GM18508 (cell line): ENCODE data around the gene DHX58.

ENCODE experiments used
- ATAC-seq: cut with Tn5 transposase; IDR thresholded peaks from one replicate; pipeline ENCODE4 v1.9.1; 2021; ENCODE audit warnings: moderate number of reproducible peaks; ENCODE audit not compliant: insufficient read depth, unreplicated experiment

The DHX58 gene

DNA sequence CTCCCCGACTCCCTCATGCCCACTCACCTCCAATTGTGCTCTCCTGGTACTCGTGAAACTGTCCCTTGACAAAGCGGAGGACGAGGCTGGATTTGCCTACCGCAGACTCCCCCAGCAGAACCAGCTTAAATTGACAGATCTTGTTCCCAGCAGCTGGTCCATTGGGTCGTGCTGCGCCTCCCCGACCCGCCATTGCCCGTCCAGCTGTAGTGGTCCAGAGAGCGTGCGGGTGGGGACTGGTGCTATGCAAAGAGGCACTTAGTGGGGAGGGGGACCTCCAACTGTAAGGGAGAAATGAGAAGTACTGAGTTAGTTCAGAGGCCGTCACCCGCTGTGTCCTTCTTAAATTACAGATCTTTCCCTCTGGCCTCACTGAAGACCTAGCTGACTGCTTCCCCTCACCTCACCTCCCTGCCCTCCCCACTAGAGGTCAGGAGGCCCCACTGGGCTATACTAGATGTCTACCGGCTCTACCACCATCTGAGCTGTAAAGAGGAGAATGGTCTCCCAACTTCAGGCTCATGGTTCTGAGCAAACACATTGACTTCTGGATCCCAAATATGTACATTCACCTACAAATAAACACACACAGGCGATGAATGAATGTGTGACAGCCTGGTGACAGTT lies 17.9 kb upstream of the DHX58 start:
- ATAC-seq: no peak

DNA sequence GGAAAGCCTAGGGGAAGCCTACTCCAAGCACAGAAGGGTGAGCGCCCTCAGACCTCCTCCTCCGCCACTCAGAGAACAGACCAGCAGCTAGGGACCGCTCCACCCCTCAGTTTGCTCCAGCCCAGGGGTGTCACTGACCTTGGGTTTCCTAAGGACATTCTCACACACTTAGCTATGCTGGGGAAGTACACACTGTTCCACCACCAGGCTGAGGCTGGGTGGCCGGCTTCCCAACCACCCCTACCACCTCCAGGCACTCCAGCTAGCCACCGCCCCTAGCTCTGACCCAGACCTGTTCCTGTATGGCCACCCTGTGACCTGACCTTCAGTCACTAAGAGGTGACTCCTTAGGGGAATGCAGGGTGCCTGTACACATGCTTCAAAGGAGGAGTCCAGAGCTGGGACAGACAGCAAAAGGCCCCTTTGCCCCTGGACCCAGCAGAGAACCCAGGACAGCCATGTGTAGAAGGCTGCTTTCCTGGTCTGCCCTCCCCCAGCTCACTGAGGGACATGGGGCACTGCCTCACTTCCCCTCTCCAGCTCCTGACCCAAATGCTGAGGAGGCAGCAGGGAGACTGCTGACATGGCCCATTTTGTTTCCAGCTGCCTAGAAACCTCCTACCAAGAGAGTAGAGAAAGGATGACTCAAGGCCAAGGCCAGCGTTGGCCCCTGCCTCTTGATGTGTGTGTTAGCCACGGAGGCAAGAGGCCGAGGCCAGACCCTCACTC lies 16.8 kb upstream of the DHX58 start:
- ATAC-seq: no peak

DNA sequence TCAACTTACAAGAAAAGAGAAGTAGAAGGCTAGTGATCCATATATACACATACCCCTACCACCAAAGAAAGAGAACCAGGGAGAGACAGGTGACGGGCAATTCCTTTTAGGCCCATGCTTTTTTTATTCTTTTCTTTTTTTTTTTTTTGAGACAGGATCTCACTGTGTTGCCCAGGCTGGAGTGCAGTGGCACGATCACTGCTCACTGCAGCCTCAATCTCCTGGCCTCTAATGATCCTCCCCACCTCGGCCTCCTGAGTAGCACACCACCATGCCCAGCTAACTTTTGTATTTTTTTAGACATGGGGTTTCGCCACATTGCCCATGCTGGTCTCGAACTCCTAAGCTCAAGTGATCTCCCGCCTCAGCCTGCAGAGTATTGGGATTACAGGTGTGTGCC lies 14.9 kb upstream of the DHX58 start:
- no peak for ATAC-seq

DNA sequence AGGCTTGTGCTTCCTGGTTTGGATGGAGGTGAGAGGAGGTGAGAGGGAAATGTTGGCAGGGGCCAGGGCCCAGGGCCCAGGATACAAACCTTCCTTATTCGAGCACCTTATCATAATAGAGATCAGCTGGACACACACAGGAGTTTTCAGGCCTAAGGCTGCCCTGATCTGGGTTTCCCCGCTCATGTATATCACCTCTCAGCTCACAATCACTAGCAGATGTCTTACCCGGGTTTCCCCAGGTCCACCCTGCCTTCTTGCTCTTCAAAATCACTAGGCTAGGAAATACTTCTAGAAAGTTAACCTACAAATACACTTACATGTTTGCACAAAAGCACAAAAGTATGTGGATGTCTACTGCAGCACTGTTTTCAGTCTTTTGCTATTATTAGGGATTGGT lies 14.3 kb upstream of the DHX58 start:
- no peak for ATAC-seq

DNA sequence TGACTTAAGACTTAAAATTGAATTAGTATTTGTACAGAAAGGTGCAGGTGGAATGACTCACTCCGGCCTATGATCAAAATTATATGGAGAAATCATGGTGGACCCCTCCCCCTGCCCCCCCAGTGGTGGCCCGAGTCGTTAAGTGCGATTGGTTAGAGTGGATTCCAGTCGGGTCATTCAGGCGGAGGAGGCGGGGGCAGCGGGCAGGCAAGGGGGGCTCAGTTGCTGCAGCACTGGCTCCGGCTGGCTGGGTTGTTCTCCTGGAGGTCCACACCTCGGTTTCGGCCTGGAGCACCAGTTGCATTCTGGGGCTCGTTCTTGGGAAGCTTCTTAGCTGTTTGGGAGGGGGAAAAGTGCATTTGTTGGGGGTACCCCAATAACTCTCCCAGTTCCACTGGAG lies 13.1 kb upstream of the DHX58 start:
- no peak for ATAC-seq

DNA sequence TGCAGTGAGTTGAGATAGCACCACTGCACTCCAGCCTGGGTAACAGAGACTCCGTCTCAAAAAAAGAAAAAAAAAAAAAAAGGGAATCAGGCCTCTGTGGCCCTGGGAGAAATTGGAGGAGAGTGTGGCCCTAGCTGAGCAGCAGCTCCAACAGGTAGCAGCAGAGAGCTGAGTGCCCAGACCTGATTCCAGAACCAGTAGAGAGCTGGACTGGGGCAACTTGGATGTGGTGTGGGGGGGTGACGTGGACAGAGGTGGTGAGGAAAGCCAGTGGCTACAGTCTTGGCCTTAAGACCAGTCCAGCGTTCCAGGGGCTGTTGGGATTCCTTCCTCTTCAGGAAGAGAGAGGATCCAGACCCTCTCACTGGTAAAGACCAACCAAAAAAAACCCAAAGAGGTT lies 11.7 kb upstream of the DHX58 start:
- no peak for ATAC-seq

DNA sequence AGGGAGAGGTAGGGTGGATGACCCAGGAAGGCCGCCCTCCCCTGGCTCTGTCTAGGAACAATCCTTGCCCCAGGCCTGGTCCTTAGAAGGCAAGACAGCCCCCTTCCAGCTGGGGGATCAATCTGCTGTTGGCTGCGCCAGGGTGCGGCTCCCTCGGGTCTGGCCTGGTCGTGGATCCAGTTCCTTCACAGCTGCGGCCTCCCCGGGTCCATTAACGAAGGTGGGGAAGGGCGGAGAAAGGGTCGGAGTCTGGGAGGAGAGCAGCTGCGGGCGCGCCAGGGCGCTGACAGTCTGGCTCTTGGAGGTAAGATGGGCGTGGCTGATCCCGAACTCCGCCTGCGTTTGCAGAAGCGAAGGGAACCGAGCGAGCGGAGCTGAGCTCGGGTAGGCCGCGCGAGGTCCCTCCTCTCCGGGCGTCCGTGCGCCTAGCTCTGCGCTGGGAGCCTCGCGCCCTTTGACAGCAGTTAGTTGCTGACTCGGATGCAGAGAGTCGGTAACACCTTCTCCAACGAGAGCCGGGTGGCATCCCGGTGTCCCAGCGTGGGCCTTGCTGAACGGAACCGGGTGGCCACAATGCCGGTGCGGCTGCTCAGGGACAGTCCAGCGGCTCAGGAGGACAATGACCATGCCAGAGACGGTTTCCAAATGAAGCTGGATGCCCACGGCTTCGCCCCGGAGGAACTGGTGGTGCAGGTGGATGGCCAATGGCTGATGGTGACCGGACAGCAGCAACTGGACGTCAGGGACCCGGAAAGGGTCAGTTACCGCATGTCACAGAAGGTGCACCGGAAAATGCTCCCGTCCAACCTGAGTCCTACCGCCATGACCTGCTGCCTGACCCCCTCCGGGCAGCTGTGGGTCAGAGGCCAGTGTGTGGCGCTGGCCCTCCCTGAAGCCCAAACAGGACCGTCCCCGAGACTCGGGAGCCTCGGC lies 10.1 kb upstream of the DHX58 start, which contains the start of gene HSPB9:
HSPB9 (plus strand) TSS at position 434 of the 933 bp plus-strand sequence; CDS start at position 481, 47 bp downstream.
- no peak for ATAC-seq

DNA sequence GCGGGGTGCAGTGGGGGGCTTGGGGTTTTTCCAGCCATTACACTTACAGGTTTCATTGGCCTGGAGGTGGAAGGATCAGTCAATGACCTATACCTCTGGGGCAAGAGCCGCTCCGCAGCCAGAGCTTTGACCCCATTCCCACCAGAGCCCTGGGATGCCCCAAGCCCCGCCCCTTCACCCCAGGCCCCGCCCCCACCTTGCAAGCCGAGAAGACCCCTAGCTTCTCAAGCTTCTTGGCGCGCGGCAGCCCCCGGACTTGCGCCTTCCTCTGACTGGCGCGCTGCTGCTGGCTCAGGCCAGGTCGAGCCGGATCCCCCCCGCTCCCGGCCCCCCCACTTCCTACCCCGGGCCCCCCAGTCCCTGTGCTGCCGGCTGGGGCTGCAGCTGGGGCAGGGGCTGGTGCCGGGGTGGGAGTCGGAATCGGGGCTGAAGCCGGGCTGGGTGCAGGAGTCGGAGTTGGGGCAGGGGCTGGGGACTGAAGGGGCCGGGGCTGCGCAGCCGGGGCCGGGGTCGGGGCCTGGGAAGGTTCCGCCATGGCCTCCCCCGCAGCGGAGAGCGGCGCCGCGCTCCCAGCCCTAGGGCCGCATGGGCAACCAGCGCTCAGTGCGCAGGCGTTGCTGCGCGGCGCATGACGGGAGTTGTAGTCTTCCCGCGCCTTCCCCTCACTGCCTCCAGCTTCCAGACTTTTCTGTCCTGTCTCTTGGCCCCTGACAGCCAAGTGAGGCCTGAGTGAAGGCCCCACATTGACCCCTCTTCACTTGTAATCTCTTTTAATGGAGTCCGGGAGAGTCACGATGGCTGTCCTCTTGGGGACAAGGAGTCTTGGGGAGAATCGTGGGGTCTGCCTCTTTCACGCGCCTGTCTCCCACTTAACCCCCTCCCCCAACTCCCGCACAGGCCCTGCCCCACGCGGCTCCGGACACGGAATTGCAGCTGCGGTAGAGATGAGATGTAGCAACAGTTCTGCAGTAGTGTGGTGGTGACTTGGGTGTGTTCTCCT lies 8.6 kb upstream of the DHX58 start, which contains the start of gene KAT2A:
KAT2A (minus strand) TSS at position 598 of the 1,000 bp plus-strand sequence; CDS start at position 535, 63 bp downstream.
- no peak for ATAC-seq

DNA sequence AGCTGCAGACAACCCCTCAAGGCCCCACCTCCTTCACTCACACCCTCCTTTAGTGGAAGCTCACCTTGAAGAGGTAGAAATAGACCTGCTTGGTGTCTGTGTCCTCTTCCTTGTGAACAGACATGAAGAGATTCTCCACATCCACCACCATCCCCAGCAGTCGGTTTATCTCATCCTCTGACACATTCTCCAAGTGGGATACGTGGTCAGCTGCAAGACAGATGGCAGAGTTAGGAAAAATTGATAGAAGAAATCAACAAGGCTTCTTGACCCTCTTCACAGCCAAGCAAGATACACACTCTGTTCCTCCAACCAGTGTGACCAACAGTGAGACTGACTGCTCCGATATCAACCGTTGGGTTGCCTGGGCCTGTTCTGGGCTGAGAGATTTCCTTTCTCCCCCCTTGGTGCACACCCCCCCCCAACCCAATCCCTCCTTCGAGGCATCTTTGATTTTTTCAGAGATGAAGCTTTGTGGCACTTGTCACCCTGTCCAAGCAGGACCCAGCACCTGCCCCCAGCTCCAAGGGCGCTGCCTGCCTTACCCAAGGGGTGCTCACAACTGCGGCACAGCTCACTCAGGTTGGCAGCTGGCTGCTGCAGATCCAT lies 7.8 kb upstream of the DHX58 start:
- no peak for ATAC-seq

DNA sequence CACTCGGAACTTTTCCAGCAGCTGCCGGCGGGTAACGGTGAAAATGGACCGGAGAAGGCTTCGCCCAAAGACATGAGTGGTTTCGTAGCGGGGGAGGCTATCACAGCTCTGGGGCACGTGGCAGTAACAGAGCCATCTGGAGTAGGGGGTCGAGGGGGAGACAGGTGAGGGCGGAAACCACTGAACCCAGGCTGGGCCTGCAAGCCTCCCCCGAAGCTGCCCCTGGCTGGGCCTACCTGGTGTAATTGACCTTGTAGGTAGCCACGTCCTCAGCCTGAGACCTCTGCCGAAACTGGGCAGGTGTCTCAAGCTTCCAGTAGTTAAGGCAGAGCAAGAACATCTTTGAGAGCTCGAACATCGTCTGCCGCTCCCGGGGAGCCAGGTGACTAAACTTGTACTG lies 6.8 kb upstream of the DHX58 start:
- no peak for ATAC-seq

DNA sequence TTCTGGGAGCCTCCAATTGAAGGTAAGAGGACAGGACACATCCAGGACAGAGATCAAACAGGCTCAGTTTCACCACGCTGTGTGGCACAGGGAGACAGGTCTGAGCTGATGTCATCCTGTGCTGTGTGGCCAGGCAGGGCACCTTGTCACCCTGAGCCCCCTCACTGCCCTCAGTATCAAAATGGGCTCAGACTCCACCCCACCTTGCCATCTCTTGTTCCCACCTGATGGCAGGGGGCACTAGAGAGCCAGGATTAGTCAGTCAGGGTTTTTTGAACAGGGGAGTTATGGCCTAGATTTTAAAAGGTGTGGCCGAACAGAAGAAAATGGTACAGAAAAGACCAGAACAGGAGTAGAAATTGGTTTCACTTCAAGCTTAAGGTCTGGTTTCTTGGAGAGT lies 6.0 kb upstream of the DHX58 start:
- ATAC-seq: no peak

DNA sequence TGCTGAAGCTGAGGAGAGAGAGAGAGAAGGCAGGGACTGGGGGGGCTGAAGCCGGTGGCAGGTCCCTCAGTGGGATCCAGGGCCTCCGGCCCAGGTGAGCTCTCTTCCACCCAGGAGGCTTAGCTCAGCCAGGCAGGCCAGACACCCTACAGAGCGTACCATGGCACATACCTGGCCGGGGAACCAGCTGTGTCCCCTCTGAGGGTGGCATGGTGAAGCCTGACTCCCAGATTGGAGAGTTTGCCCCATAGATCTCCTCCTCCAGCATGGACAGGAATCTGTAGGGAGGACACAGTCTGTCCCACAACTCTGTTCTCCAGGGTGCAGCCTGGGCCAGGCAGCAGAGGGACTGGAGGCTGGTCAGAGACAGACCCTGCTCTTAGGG lies 5.6 kb upstream of the DHX58 start:
- ATAC-seq: no peak

DNA sequence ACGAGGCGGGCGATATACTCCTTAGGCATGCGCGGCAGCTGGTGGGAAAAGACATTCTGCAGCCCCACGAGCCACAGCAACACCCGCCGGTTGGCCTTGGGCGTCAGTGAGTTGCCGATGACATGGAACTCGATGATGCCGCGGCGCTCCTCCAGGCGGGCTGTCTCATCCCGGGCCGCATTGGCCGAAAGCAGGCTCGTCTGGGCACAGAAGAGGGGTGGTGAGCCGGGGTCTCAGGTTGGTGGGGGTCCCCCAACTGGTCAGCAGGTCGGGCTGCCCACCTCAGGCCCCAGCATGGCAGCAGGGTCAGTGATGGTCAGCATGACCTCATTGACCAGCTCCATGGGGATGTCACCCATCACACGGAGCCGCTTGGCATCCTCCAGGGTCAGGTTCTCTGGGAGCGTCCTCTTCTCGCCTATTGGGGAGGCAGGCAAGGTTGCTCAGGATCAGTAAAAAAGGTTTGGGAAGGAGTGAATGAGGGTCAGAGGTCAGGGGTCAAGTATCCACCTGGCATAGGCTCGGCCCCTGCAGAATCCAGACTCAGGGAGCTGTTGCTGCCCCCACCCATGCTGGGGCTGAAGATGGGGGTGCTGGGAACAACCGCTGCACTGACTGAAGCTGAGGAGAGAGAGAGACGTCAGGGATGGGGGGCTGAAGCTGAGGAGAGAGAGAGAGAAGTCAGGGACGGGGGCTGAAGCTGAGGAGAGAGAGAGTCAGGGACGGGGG lies 5.0 kb upstream of the DHX58 start:
- no peak for ATAC-seq

DNA sequence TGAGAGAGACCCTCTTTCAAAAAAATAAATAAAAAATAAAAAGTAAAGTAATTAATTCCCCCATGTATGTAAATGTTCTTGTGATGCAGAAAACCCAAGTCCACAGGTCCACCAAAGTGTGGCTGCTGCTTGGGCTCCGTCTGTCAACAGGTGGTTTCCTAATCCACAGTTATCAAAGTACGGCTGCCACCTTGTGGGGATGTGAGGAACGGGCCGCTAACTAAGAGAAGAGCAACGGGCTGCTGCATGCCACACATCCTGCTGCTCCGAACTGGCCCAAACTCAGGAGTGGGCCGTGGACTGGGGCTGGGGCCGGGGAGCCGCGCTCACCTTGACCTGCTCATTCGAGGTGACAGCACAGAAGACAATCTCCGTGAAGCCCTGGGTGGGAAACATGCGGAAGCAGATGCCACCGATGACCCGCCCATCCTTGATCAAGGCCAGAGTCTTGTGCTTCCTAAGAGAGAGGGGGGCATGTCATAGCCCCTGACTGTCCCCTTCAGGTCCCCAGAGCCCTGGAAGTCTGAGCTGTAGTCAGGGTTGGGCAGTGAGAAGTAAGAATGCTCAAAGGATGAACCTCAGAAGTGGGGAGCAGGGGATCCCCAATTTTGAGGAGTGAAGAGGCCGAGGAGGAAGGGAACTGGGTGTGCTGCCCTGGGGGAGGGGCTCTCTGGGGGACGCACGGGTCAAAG lies 4.3 kb upstream of the DHX58 start:
- no peak for ATAC-seq

DNA sequence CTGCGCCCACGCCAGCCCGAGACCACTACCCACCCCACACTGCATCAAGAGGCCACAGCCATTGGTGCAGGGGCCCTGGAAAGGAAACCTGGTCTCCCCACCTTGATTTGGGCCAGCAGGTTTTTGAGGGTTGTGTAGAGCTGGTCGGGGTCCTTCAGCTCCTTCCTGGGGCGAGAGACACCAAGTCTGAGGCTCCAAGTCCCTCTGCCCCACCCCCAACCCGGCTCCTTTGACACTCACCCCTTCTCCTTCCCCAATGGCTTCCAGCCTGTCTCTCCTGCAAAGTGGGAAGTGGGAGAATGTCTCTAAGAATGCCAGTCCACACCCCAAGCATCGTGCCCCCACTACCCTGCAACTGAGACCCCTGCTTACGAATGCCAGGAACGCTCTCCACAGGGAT lies 1.6 kb upstream of the DHX58 start:
- ATAC-seq: no peak

DNA sequence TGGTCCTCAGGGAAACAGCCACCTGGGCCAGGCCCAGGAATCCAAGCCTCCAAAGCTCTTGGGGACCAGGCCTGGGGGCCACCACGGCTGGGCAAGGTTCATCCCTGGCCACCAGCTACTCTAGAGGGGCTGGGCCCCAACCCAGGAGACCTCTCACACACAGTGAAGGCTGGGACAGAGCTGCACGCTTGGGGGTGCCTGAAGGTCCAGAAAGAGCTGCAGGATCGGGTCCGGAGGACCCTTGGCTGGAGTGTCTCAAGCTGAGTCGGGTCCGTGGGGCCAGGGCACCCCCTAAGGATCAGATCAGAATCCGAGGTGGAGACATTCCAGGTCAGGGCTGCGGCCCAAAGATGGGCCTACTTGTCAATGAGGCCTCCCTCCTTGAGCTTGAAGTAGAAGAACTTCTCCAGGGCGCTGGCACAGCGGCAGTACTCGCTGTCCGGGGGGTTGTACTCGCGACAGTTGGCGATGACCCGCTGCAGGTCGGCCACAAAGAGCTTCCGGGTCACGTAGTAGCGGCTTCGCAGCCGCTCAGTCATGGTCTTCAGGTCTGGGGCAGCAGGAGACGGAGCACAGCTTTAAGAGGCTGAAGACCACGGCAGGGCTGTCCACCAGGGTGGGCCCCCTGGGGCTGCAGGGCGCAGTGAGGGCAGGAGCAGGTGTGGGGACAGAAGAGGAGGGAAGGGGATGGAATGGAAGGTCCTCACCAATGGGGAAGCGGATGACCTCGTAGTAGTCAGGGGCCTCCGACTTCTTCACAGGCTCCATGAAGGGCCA lies 967 bp upstream of the DHX58 start:
- ATAC-seq: no peak

DNA sequence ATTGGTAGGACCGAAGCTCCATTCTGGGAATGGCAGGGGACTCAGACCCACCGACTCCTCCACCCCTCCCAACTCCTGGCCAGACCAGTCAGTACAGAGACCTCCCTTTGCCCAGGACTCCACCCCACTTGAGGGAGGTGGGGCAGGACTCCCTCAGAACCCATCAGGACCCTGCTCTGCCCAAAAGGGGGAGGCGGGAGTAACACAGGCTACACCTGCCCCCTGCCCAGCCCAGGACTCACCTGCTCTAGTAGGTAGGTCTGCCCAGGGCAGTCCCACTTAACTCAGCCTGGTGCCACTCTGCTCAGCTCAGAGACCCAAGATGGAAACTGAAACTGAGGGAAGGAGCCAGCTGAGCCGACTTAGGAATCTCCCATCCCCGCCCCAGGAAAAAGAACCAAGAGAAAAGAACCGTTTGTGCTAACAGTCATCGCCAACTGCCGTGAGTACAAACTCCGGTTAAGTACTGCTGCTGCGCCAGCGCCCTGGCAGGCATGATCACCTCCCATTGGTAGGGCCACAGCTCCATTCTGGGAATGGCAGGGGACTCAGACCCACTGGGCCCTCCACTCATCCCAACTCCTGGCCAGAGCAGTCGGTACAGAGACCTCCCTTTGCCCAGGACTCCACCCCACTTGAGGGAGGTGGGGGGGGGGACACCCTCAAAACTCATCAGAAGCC lies 503 bp downstream of the DHX58 start:
- ATAC-seq: no peak
